ENCODE results near the gene SRRD. TPM values are rescaled to one million over a fixed set of nuclear protein-coding genes. Genes with fewer than 3 reads are reported as not detected.
"Not testable (repeated sequence)": the region's sequence is repeated elsewhere in the genome, so short reads cannot be mapped to it uniquely, and the experiment has no call there.

SRRD gene
- total RNA-seq, 1 donor from 2014 or later = 22.8 TPM

- intact Hi-C loops (cut with micrococcal nuclease) = no loop called here
These were observed 32.3 kb downstream of the SRRD start for GRCh38 chr22:26515931-26516330.

DNA sequence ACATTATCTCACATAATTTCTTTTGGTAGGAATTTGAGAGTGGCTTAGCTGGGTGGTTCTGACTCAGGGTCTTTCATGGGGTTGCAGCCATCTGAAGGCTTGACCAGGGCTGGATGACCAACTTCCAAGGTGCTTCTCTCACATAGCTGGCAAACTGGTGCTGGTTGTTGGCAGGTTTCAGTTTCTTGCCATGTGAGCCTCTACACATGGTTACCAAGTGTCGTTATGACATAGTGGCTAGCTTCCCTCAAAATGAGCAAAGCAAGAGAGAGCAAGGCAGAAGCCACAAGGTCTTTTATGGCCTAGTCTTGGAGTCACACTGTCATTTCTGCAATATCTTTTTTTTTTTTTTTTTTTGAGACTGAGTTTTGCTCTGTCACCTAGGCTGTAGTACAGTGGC is 32.8 kb downstream of the SRRD start:
- intact Hi-C loops (cut with micrococcal nuclease) = no loop called here

- intact Hi-C loops (cut with micrococcal nuclease) = no loop called here
These were observed 33.8 kb downstream of the SRRD start for GRCh38 chr22:26517429-26517828.

GRCh38 chr22:26522012-26522411 is 38.3 kb downstream of the SRRD start:
- intact Hi-C loops (cut with micrococcal nuclease) = no loop called here

GRCh38 chr22:26522592-26522991 is 38.9 kb downstream of the SRRD start:
- intact Hi-C loops (cut with micrococcal nuclease) = no loop called here

DNA sequence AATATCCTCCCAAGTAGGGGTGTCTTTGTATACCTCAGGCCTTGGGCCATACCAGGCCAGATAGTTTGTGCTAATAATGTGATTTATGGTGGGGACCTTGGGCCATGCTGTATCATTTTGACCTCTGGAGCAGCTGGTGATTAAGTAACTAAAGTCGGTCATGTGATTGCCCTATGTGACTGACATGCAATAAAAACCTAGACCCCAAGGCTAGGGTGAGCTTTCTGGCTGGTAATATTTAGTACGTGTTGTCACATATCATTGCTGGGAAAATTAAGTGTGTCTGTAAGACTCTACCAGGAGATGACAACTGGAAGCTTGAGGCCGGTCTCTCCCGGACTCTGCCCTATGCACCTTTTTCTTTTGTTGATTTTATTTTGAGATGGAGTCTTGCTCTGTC is 41.2 kb downstream of the SRRD start:
- intact Hi-C loops (cut with micrococcal nuclease) = no loop called here

DNA sequence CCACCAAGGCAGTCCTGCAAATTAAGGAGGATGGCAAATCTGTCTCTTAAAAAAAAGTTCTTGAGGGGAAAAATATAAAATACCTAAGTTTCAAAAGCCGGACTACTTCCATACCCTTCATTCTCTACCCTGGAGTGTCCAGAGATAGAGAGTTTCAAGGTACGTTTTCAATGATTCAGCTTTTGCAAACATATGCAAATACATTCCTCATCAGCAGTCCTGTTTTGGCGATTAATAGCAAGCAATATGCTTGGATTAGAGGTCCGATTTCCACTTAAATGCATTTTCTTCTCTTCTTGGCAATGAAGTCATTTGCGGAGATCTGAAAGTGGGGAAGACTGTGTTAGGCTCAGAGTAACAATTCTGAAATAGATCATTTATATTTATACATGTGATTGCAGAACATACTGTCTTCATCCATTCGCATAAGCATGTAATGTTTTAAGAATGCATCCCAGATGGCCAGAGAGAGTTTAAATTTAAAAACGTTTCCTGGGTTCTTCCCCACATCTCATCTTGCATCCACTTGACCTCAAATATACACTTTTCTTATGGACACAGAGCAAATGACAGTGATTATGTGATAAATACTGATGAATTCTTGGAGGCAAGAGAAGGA is 42.4 kb downstream of the SRRD start:
- intact Hi-C loops (cut with micrococcal nuclease) = no loop called here

- intact Hi-C loops (cut with micrococcal nuclease) = no loop called here
These were observed 43.5 kb downstream of the SRRD start for GRCh38 chr22:26527167-26527566.

GRCh38 chr22:26527574-26528465 is 44.1 kb downstream of the SRRD start:
- intact Hi-C loops (cut with micrococcal nuclease) = no loop called here

GRCh38 chr22:26528518-26528917 is 44.8 kb downstream of the SRRD start:
- intact Hi-C loops (cut with micrococcal nuclease) = not testable (repeated sequence)

GRCh38 chr22:26529345-26529744 is 45.7 kb downstream of the SRRD start:
- intact Hi-C loops (cut with micrococcal nuclease) = no loop called here

GRCh38 chr22:26534171-26534855 is 50.6 kb downstream of the SRRD start:
- intact Hi-C loops (cut with micrococcal nuclease) = no loop called here

DNA sequence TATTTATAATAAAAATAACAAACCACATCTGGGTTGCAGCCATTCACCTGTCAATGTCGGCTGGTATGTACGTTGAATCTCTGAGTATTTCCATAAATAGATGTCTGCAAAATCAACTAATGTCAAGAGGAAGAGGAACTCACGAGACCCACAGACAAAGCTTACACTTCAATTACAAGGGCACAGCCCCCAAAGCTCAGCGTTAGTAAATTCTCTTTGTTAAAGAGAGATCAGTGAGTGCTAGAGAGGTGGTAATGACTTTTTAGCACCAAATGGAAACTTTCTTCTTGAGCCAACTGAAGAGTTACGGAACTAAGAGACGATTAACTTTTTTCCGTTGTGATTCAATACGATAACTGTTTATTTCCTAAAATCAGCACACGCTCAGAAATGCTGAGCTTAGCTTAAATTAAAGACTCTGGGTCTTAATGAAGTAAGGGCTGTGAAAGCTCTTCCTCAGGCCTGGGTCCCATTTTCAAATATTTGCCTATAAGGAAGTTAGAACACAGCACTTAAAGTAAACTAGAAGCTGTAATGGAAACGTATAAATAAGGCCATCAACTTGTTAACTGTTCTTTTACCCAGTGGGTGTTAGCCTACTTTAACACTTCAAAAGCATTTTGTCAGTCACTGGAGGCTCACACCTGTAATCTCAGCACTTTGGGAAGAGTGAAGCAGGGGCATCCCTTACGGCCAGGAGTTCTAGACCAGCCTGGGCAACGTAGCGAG is 51.4 kb downstream of the SRRD start:
- intact Hi-C loops (cut with micrococcal nuclease) = no loop called here

DNA sequence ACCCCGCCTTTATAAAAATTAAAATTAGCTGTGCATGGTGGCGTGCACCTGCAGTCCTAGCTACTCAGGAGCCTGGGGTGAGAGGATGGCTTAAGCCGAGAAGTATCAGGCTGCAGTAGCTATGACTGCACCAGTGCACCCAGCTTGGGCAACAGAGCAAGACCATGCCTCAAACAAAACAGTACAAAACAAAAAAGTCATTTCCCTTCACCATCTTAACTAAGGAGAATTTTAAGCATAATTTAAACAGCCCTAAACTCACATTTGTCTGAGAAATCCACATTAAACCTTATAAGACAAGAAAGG is 51.9 kb downstream of the SRRD start:
- intact Hi-C loops (cut with micrococcal nuclease) = no loop called here

GRCh38 chr22:26536056-26536761 is 52.5 kb downstream of the SRRD start:
- intact Hi-C loops (cut with micrococcal nuclease) = no loop called here

DNA sequence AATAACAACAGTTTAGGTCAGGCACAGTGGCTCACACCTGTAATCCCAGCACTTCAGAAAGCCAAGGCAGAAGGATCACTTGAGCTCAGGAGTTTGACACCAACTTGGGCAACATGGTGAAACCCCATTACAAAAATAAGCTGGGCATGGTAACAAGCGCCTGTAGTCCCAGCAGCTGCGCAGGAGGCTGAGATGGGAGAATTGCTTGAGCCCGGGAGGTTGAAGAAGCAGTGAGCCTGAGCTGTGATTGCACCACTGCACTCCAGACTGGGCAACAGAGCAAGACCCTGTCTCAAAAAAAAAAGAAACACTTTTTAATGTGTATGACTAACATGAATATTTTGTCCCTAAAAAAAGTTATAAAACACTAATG is 53.1 kb downstream of the SRRD start:
- intact Hi-C loops (cut with micrococcal nuclease) = no loop called here

DNA sequence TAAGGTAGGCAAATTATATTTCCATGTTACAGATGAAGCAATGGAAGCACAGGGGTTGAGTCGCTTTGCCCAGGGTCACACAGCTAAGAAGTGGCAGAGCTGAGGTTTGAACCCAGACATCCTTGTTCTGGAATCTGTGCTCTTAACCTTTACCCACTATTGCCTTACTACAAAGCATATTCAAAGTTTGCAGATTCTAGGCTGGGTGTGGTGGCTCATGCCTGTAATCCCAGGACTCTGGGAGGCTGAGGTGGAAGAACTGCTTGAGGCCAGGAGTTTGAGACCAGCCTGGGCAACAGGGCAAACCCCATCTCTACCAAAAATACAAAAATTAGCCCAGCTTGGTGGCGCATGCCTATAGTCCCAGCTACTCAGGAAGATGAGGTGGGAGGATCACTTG is 56.4 kb downstream of the SRRD start:
- intact Hi-C loops (cut with micrococcal nuclease) = no loop called here

DNA sequence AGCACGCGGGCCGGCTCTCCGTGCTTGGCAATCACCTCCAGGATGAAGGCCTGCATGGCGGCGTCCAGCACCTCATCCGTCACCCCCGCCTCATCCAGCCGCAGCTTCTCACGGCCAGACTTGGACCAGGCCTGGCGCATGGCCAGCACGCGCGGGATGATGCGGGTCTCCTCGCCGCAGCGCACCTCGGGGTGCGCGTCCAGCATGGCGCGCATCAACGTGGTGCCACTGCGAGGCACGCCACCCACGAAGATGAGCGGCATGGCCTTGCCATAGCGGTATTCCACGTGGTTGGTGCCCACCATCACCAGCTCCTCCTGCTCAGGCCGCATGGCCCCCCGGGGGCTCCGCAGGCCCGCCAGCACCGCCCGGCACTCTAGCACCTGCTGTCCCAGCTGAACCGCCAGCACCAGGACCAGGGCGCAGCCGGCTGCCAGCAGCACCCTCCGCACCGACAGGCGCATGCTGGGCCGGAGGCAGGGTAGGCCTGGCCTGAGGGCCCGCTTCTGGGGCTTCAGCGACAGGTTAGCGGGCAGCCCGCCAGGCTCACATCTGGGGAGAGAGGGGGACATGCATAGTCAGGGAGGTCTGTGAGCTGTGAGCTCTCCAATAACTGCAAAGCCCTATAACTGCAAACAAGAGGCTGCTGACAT is 57.6 kb downstream of the SRRD start:
- intact Hi-C loops (cut with micrococcal nuclease) = no loop called here

- intact Hi-C loops (cut with micrococcal nuclease) = loop anchor here (2.0 kb wide), 1 partner anchor 36 kb away; no protein-coding TSS in a partner anchor
These were observed 59.2 kb downstream of the SRRD start for GRCh38 chr22:26542831-26543230.

All from T-helper 1 cell treated with Interleukin-12 subunit alpha and Interleukin-12 subunit beta and Interleukin-4 antibody, amounts not matched to agents 30 ng/mL and 1 ng/mL, for 36 hours (primary cell).